OCI-LY3 (cell line): ENCODE results near the gene SFRP5.

Experiments
- CTCF ChIP-seq: fragments of 200-600, 300-600 bp; sonication (generic); IDR thresholded peaks from 2 replicates; pipeline ENCODE4 v1.5.1; 2014; ENCODE audit warnings: antibody characterized with exemption, low read length, low read depth
- EZH2phosphoT487 ChIP-seq: fragments of 200-600 bp; shearing (Covaris generic); IDR thresholded peaks from 2 replicates; pipeline ENCODE4 v1.6.1; 2018; ENCODE audit warnings: antibody characterized with exemption, mixed run types, low read depth

- TF ChIP-seq CTCF (no peak), EZH2phosphoT487 (no peak)
Observed at GRCh38 chr10:97785731-97786130, 13.9 kb upstream of the SFRP5 start.
